ENCODE results near the gene KY.

GRCh38 chr3:134598763-134599545, 51.9 kb downstream of the KY start:
- TF ChIP-seq KDM1A (IDR thresholded peaks at IDR 0.05; ENCODE audit: borderline replicate concordance) (no peak), PML (IDR thresholded peaks at IDR 0.05; ENCODE audit: low read length) (no peak), EP300 (IDR thresholded peaks at IDR 0.05; ENCODE audit: borderline replicate concordance in 1 of 2, control insufficient read depth in 1 of 2, low read depth in 2 of 2, low read length in 2 of 2) (no peak), RAD51 (IDR thresholded peaks at IDR 0.05) (no peak), USF2 (IDR thresholded peaks at IDR 0.05; ENCODE audit: borderline replicate concordance, low read depth, low read length) (no peak), POLR2AphosphoS5 (IDR thresholded peaks at IDR 0.05; ENCODE audit: low read length) (no peak), POLR2A (IDR thresholded peaks at IDR 0.05; ENCODE audit: low read depth, low read length) (no peak), SMC3 (IDR thresholded peaks at IDR 0.05; ENCODE audit: borderline replicate concordance, low read length) (no peak), TCF12 (IDR thresholded peaks at IDR 0.05; ENCODE audit: low read depth, low read length) (no peak), GABPA (IDR thresholded peaks at IDR 0.05; ENCODE audit: low read depth) (no peak), CREM (IDR thresholded peaks at IDR 0.05; ENCODE audit: low read depth) (no peak)
- TF ChIP-seq, protein P1, sequence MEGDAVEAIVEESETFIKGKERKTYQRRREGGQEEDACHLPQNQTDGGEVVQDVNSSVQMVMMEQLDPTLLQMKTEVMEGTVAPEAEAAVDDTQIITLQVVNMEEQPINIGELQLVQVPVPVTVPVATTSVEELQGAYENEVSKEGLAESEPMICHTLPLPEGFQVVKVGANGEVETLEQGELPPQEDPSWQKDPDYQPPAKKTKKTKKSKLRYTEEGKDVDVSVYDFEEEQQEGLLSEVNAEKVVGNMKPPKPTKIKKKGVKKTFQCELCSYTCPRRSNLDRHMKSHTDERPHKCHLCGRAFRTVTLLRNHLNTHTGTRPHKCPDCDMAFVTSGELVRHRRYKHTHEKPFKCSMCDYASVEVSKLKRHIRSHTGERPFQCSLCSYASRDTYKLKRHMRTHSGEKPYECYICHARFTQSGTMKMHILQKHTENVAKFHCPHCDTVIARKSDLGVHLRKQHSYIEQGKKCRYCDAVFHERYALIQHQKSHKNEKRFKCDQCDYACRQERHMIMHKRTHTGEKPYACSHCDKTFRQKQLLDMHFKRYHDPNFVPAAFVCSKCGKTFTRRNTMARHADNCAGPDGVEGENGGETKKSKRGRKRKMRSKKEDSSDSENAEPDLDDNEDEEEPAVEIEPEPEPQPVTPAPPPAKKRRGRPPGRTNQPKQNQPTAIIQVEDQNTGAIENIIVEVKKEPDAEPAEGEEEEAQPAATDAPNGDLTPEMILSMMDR (IDR thresholded peaks at IDR 0.05 in 2 of 3, conservative IDR thresholded peaks at IDR 0.05 in 1 of 3; ENCODE audit: control insufficient read depth in 2 of 3, extremely low read depth in 1 of 3, insufficient read depth in 1 of 3, low read depth in 3 of 3, low read length in 3 of 3) = no peak
- TF ChIP-seq, protein P2, sequence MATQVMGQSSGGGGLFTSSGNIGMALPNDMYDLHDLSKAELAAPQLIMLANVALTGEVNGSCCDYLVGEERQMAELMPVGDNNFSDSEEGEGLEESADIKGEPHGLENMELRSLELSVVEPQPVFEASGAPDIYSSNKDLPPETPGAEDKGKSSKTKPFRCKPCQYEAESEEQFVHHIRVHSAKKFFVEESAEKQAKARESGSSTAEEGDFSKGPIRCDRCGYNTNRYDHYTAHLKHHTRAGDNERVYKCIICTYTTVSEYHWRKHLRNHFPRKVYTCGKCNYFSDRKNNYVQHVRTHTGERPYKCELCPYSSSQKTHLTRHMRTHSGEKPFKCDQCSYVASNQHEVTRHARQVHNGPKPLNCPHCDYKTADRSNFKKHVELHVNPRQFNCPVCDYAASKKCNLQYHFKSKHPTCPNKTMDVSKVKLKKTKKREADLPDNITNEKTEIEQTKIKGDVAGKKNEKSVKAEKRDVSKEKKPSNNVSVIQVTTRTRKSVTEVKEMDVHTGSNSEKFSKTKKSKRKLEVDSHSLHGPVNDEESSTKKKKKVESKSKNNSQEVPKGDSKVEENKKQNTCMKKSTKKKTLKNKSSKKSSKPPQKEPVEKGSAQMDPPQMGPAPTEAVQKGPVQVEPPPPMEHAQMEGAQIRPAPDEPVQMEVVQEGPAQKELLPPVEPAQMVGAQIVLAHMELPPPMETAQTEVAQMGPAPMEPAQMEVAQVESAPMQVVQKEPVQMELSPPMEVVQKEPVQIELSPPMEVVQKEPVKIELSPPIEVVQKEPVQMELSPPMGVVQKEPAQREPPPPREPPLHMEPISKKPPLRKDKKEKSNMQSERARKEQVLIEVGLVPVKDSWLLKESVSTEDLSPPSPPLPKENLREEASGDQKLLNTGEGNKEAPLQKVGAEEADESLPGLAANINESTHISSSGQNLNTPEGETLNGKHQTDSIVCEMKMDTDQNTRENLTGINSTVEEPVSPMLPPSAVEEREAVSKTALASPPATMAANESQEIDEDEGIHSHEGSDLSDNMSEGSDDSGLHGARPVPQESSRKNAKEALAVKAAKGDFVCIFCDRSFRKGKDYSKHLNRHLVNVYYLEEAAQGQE (IDR thresholded peaks at IDR 0.05; ENCODE audit: low read depth, low read length) = no peak
- TF ChIP-seq, protein P3, sequence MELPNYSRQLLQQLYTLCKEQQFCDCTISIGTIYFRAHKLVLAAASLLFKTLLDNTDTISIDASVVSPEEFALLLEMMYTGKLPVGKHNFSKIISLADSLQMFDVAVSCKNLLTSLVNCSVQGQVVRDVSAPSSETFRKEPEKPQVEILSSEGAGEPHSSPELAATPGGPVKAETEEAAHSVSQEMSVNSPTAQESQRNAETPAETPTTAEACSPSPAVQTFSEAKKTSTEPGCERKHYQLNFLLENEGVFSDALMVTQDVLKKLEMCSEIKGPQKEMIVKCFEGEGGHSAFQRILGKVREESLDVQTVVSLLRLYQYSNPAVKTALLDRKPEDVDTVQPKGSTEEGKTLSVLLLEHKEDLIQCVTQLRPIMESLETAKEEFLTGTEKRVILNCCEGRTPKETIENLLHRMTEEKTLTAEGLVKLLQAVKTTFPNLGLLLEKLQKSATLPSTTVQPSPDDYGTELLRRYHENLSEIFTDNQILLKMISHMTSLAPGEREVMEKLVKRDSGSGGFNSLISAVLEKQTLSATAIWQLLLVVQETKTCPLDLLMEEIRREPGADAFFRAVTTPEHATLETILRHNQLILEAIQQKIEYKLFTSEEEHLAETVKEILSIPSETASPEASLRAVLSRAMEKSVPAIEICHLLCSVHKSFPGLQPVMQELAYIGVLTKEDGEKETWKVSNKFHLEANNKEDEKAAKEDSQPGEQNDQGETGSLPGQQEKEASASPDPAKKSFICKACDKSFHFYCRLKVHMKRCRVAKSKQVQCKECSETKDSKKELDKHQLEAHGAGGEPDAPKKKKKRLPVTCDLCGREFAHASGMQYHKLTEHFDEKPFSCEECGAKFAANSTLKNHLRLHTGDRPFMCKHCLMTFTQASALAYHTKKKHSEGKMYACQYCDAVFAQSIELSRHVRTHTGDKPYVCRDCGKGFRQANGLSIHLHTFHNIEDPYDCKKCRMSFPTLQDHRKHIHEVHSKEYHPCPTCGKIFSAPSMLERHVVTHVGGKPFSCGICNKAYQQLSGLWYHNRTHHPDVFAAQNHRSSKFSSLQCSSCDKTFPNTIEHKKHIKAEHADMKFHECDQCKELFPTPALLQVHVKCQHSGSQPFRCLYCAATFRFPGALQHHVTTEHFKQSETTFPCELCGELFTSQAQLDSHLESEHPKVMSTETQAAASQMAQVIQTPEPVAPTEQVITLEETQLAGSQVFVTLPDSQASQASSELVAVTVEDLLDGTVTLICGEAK (IDR thresholded peaks at IDR 0.05; ENCODE audit: borderline replicate concordance) = no peak
